Osteocyte (in vitro differentiated cells): Measurements from ENCODE around the gene CAB39L. TPM values are rescaled to one million over a fixed set of nuclear protein-coding genes. Genes with fewer than 3 reads are reported as not detected.

ENCODE experiments used
- DNase-seq: peaks from one replicate; pipeline ENCODE4 v3.0.0; 2021; ENCODE audit warnings: mixed read lengths; ENCODE audit not compliant: unreplicated experiment; ENCODE audit errors: extremely low spot score
- H3K27ac Mint-ChIP-seq: one replicate; pipeline ENCODE4 v1.8.0; 2021; ENCODE audit warnings: mild to moderate bottlenecking, mixed read lengths; ENCODE audit not compliant: unreplicated experiment
- H3K27me3 Mint-ChIP-seq: one replicate; pipeline ENCODE4 v1.8.0; 2021; ENCODE audit warnings: mixed read lengths; ENCODE audit not compliant: unreplicated experiment
- H3K36me3 Mint-ChIP-seq: one replicate; pipeline ENCODE4 v1.8.0; 2021; ENCODE audit warnings: mixed read lengths; ENCODE audit not compliant: unreplicated experiment
- H3K4me1 Mint-ChIP-seq: one replicate; pipeline ENCODE4 v1.8.0; 2021; ENCODE audit warnings: mixed read lengths; ENCODE audit not compliant: unreplicated experiment
- H3K4me3 Mint-ChIP-seq: one replicate; pipeline ENCODE4 v1.8.0; 2021; ENCODE audit warnings: mild to moderate bottlenecking, moderate library complexity, mixed read lengths; ENCODE audit not compliant: unreplicated experiment
- H3K9me3 Mint-ChIP-seq: one replicate; pipeline ENCODE4 v1.8.0; 2021; ENCODE audit warnings: mixed read lengths; ENCODE audit not compliant: unreplicated experiment
- CTCF ChIP-seq: fragments of 200-600 bp; sonication (generic); IDR thresholded peaks from 2 replicates; pipeline ENCODE4 v1.5.0; 2021; ENCODE audit warnings: antibody characterized with exemption, mild to moderate bottlenecking, moderate library complexity
- total RNA-seq: library from RNA; stranded (reverse); gene quantifications from 2 replicates; pipeline ENCODE4 v1.2.1, GENCODE V29; 2021

The CAB39L gene
- total RNA-seq, 1 donor from 2014 or later, result 8.3 TPM

GRCh38 chr13:49278211-49278610 is 165.7 kb downstream of the CAB39L start:
- no peaks in the 10 kb centered on the region for H3K9me3 Mint-ChIP-seq
- H3K4me1 Mint-ChIP-seq, result no peaks in the 10 kb centered on the region
- no peak overlapping the region for H3K27ac Mint-ChIP-seq
- H3K36me3 Mint-ChIP-seq, result no peaks in the 10 kb centered on the region
- H3K4me3 Mint-ChIP-seq, result no peak overlapping the region
- TF ChIP-seq CTCF, result no peak
- no peak for DNase-seq
- H3K27me3 Mint-ChIP-seq, result no peaks in the 10 kb centered on the region

- TF ChIP-seq CTCF, result no peak
- H3K9me3 Mint-ChIP-seq, result no peaks in the 10 kb centered on the region
- peaks cover 13% of the 10 kb centered on the region for H3K36me3 Mint-ChIP-seq
- H3K4me1 Mint-ChIP-seq, result peaks cover 12% of the 10 kb centered on the region
- H3K27me3 Mint-ChIP-seq, result no peaks in the 10 kb centered on the region
- no peak for DNase-seq
- no peak overlapping the region for H3K27ac Mint-ChIP-seq
- no peak overlapping the region for H3K4me3 Mint-ChIP-seq
Observed at GRCh38 chr13:49272296-49272695, 171.6 kb downstream of the CAB39L start.

- H3K27ac Mint-ChIP-seq, result no peak overlapping the region
- H3K36me3 Mint-ChIP-seq, result peaks cover 15% of the 10 kb centered on the region
- no peak for TF ChIP-seq CTCF
- no peaks in the 10 kb centered on the region for H3K9me3 Mint-ChIP-seq
- H3K4me3 Mint-ChIP-seq, result no peak overlapping the region
- DNase-seq, result no peak
- peaks cover 13% of the 10 kb centered on the region for H3K4me1 Mint-ChIP-seq
- H3K27me3 Mint-ChIP-seq, result no peaks in the 10 kb centered on the region
Observed at GRCh38 chr13:49271264-49271663, 172.6 kb downstream of the CAB39L start.

- no peaks in the 10 kb centered on the region for H3K27me3 Mint-ChIP-seq
- DNase-seq, result no peak
- TF ChIP-seq CTCF, result no peak
- H3K4me1 Mint-ChIP-seq, result peaks cover 8% of the 10 kb centered on the region
- peaks cover 25% of the 10 kb centered on the region for H3K36me3 Mint-ChIP-seq
- no peaks in the 10 kb centered on the region for H3K9me3 Mint-ChIP-seq
- no peak overlapping the region for H3K4me3 Mint-ChIP-seq
- H3K27ac Mint-ChIP-seq, result peak overlapping the region; percentile 52
Observed at GRCh38 chr13:49265822-49266221, 178.0 kb downstream of the CAB39L start.

GRCh38 chr13:49262634-49263033 is 181.2 kb downstream of the CAB39L start:
- Mint-ChIP-seq H3K36me3 (peaks cover 27% of the 10 kb centered on the region), H3K4me1 (peaks cover 15% of the 10 kb centered on the region), H3K27me3 (no peaks in the 10 kb centered on the region), H3K9me3 (no peaks in the 10 kb centered on the region), H3K4me3 (no peak overlapping the region), H3K27ac (no peak overlapping the region)
- no peak for DNase-seq
- TF ChIP-seq CTCF, result no peak
